Stomach (tissue), 4 donors: ENCODE measurements around the gene ZNF683.

Source experiments
- POLR2AphosphoS5 ChIP-seq, 3 donors: sonication (generic); formaldehyde crosslinking; IDR thresholded peaks; one replicate each; pipeline ENCODE4 v1.6.1; 2016; ENCODE audit warnings: antibody characterized with exemption in 3 of 3
- TF ChIP-seq, protein P1 (sequence below), 7 experiments: fragments of 450-650 bp in 4 of 7; fragments of 200-600 bp in 3 of 7; sonication (generic) in 3 of 7; IDR thresholded peaks; one replicate each; pipeline ENCODE4 v1.5.1; 2016 to 2019; ENCODE audit warnings: antibody characterized with exemption in 7 of 7, control low read depth in 2 of 7, mild to moderate bottlenecking in 1 of 7

GRCh38 chr1:26418865-26419349 is 46.4 kb upstream of the ZNF683 start:
- TF ChIP-seq, protein P1, sequence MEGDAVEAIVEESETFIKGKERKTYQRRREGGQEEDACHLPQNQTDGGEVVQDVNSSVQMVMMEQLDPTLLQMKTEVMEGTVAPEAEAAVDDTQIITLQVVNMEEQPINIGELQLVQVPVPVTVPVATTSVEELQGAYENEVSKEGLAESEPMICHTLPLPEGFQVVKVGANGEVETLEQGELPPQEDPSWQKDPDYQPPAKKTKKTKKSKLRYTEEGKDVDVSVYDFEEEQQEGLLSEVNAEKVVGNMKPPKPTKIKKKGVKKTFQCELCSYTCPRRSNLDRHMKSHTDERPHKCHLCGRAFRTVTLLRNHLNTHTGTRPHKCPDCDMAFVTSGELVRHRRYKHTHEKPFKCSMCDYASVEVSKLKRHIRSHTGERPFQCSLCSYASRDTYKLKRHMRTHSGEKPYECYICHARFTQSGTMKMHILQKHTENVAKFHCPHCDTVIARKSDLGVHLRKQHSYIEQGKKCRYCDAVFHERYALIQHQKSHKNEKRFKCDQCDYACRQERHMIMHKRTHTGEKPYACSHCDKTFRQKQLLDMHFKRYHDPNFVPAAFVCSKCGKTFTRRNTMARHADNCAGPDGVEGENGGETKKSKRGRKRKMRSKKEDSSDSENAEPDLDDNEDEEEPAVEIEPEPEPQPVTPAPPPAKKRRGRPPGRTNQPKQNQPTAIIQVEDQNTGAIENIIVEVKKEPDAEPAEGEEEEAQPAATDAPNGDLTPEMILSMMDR (IDR thresholded peaks at IDR 0.05) = no peak
- no peak for TF ChIP-seq POLR2AphosphoS5 (IDR thresholded peaks at IDR 0.05)
